ENCODE measurements around the gene TMEM88. TPM values are rescaled to one million over a fixed set of nuclear protein-coding genes. Genes with fewer than 3 reads are reported as not detected.
A peak's percentile ranks its signal among the peaks of the same experiment; 100 is the strongest.

TMEM88 gene
- total and polyA plus RNA-seq, 2 donors (not counting 3 experiments of a cell fraction or from before 2014, with no cell fraction given): 53.4 to 165 TPM

DNA sequence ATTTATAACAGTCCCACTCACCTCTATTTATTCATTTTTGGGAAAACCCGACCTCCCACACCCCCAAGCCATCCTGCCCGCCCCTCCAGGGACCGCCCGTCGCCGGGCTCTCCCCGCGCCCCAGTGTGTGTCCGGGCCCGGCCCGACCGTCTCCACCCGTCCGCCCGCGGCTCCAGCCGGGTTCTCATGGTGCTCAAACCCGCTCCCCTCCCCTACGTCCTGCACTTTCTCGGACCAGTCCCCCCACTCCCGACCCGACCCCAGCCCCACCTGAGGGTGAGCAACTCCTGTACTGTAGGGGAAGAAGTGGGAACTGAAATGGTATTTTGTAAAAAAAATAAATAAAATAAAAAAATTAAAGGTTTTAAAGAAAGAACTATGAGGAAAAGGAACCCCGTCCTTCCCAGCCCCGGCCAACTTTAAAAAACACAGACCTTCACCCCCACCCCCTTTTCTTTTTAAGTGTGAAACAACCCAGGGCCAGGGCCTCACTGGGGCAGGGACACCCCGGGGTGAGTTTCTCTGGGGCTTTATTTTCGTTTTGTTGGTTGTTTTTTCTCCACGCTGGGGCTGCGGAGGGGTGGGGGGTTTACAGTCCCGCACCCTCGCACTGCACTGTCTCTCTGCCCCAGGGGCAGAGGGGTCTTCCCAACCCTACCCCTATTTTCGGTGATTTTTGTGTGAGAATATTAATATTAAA lies 638 bp upstream of the TMEM88 start:
- Histone ChIP-seq H4K20me1 (replicated peaks; ENCODE audit: control insufficient read depth, extremely low read depth, insufficient read depth, low read length) (no peaks in the 10 kb centered on the region), H3K9ac (replicated peaks; ENCODE audit: extremely low read depth, insufficient read depth, low read length) (peak overlapping the region; percentile 43), H2AFZ (ENCODE audit: low read depth, low read length) (no peak overlapping the region), H3K4me1 (ENCODE audit: control insufficient read depth, extremely low read depth, insufficient read depth, low read length) (peaks cover 34% of the 10 kb centered on the region), H3K27me3 (ENCODE audit: control insufficient read depth in 2 of 2, insufficient read depth in 2 of 2, low read length in 2 of 2) (no peaks in the 10 kb centered on the region), H3K79me2 (ENCODE audit: control insufficient read depth, insufficient read depth, low read length) (peaks cover 2% of the 10 kb centered on the region), H3K9me3 (replicated peaks; ENCODE audit: control insufficient read depth, insufficient read depth, low read length) (no peaks in the 10 kb centered on the region), H3K4me2 (ENCODE audit: insufficient read depth, low read length) (peak overlapping the region; percentile 38), H3K27ac (ENCODE audit: insufficient read depth, low read depth, low read length) (peak overlapping the region; percentile 35), H3K4me3 (replicated peaks in 1 of 3; ENCODE audit: insufficient read depth in 1 of 3, low read depth in 1 of 3, low read length in 3 of 3) (peak overlapping the region in 2 of 3 experiments; percentile 14 to 53), H3K36me3 (ENCODE audit: control insufficient read depth in 2 of 2, extremely low read depth in 1 of 2, insufficient read depth in 2 of 2, low read length in 2 of 2) (peaks cover 6 to 29% of the 10 kb centered on the region in 2 experiments), H3K9me1 (replicated peaks; ENCODE audit: control insufficient read depth, extremely low read depth, insufficient read depth, low read length) (no peaks in the 10 kb centered on the region)
- ChIA-PET POLR2A (no interaction called here), CTCF (interaction anchor here (1.2 kb wide), 1 partner anchor 9 kb away, joined by 3 read pairs; no protein-coding TSS in a partner anchor)
- TF ChIP-seq, protein P1, sequence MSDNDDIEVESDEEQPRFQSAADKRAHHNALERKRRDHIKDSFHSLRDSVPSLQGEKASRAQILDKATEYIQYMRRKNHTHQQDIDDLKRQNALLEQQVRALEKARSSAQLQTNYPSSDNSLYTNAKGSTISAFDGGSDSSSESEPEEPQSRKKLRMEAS (IDR thresholded peaks at IDR 0.05; ENCODE audit: insufficient read depth, insufficient read length): no peak
- TF ChIP-seq, protein P2, sequence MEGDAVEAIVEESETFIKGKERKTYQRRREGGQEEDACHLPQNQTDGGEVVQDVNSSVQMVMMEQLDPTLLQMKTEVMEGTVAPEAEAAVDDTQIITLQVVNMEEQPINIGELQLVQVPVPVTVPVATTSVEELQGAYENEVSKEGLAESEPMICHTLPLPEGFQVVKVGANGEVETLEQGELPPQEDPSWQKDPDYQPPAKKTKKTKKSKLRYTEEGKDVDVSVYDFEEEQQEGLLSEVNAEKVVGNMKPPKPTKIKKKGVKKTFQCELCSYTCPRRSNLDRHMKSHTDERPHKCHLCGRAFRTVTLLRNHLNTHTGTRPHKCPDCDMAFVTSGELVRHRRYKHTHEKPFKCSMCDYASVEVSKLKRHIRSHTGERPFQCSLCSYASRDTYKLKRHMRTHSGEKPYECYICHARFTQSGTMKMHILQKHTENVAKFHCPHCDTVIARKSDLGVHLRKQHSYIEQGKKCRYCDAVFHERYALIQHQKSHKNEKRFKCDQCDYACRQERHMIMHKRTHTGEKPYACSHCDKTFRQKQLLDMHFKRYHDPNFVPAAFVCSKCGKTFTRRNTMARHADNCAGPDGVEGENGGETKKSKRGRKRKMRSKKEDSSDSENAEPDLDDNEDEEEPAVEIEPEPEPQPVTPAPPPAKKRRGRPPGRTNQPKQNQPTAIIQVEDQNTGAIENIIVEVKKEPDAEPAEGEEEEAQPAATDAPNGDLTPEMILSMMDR (IDR thresholded peaks at IDR 0.05; ENCODE audit: extremely low read depth in 1 of 2, insufficient read depth in 1 of 2, low read depth in 1 of 2, low read length in 2 of 2): no peak
- TF ChIP-seq MYC (IDR thresholded peaks at IDR 0.05; ENCODE audit: low read depth, low read length) (no peak), FOS (IDR thresholded peaks at IDR 0.05; ENCODE audit: borderline replicate concordance, insufficient read depth, low read length) (no peak), POLR2A (IDR thresholded peaks at IDR 0.05; ENCODE audit: low read depth, low read length) (no peak), POLR2AphosphoS5 (IDR thresholded peaks at IDR 0.05; ENCODE audit: insufficient read depth, low read depth, low read length) (no peak), EZH2 (IDR thresholded peaks at IDR 0.05; ENCODE audit: borderline replicate concordance, low read depth, low read length, severe bottlenecking) (no peak), GATA2 (IDR thresholded peaks at IDR 0.05; ENCODE audit: insufficient read depth, insufficient read length, low read depth, low read length) (no peak), JUN (IDR thresholded peaks at IDR 0.05; ENCODE audit: borderline replicate concordance, insufficient read depth, insufficient read length, low read depth) (no peak)
- no TSS peak for BruUV-seq (replicated peaks)
- FAIRE-seq (no peak), DNase-seq (ENCODE audit: low read depth, low spot score) (no peak)
- intact Hi-C loops (cut with micrococcal nuclease) (loop anchor here (2.0 to 10.0 kb wide), 2 partner anchors 135 to 829 kb away; partner anchors contain the start of gene BCL6B), dilution Hi-C loops (cut with MboI; ENCODE audit: extremely low pct_ligation_motif_present, low sequenced_read_pairs) (no loop called here)

Measured in endothelial cell of umbilical vein (primary cell).